Mesendoderm (in vitro differentiated cells): ENCODE data around the gene HSD3B2.
A peak's percentile ranks its signal among the peaks of the same experiment; 100 is the strongest.

Experiments
- DNase-seq: peaks from one replicate; pipeline ENCODE4 v3.0.0; 2013
- H2AK5ac ChIP-seq: 2 replicates; pipeline ENCODE4 v1.6.1; 2013; ENCODE audit warnings: low read length, inconsistent platforms
- H2BK120ac ChIP-seq: 2 replicates; pipeline ENCODE4 v1.6.1; 2013; ENCODE audit warnings: low read depth, mild to moderate bottlenecking, low read length, moderate library complexity, mixed read lengths
- H2BK15ac ChIP-seq: replicated peaks from 2 replicates; pipeline ENCODE4 v1.6.1; 2013; ENCODE audit warnings: low read depth, mild to moderate bottlenecking, moderate library complexity
- H2BK5ac ChIP-seq: 2 replicates; pipeline ENCODE4 v1.6.1; 2013; ENCODE audit warnings: low read length, inconsistent platforms
- H3K18ac ChIP-seq: 2 replicates; pipeline ENCODE4 v1.6.1; 2013; ENCODE audit warnings: mild to moderate bottlenecking, low read length, mixed read lengths
- H3K23ac ChIP-seq: one replicate; pipeline ENCODE4 v1.6.1; 2013; ENCODE audit warnings: low read length
- H3K27ac ChIP-seq: 2 replicates; pipeline ENCODE4 v1.5.1; 2013; ENCODE audit warnings: low read depth, mild to moderate bottlenecking, inconsistent platforms, low read length, moderate library complexity
- H3K27me3 ChIP-seq: 2 replicates; pipeline ENCODE4 v1.6.1; 2013; ENCODE audit warnings: low read length, control low read depth, mild to moderate bottlenecking, inconsistent platforms; ENCODE audit not compliant: insufficient read depth, poor library complexity
- H3K36me3 ChIP-seq: 2 replicates; pipeline ENCODE4 v1.6.1; 2013; ENCODE audit warnings: low read length, inconsistent platforms; ENCODE audit not compliant: control insufficient read depth, insufficient read depth
- H3K4ac ChIP-seq: one replicate; pipeline ENCODE4 v1.6.1; 2013; ENCODE audit warnings: low read depth, mild to moderate bottlenecking, low read length, moderate library complexity
- H3K4me1 ChIP-seq: 2 replicates; pipeline ENCODE4 v1.6.1; 2013; ENCODE audit warnings: low read depth, low read length, inconsistent platforms; ENCODE audit not compliant: control insufficient read depth
- H3K4me2 ChIP-seq: 2 replicates; pipeline ENCODE4 v1.6.1; 2013; ENCODE audit warnings: low read length
- H3K4me3 ChIP-seq: 2 replicates; pipeline ENCODE4 v1.5.1; 2013; ENCODE audit warnings: mild to moderate bottlenecking, low read length
- H3K56ac ChIP-seq: one replicate; pipeline ENCODE4 v1.6.1; 2013; ENCODE audit warnings: low read length
- H3K79me1 ChIP-seq: 2 replicates; pipeline ENCODE4 v1.6.1; 2013; ENCODE audit warnings: low read length, inconsistent platforms
- H3K79me2 ChIP-seq: 2 replicates; pipeline ENCODE4 v1.6.1; 2013; ENCODE audit warnings: mild to moderate bottlenecking, low read length; ENCODE audit not compliant: control insufficient read depth, insufficient read depth
- H3K9ac ChIP-seq: 2 replicates; pipeline ENCODE4 v1.6.1; 2013; ENCODE audit warnings: low read length, inconsistent platforms
- H4K5ac ChIP-seq: one replicate; pipeline ENCODE4 v1.6.1; 2013; ENCODE audit warnings: low read length
- H4K8ac ChIP-seq: one replicate; pipeline ENCODE4 v1.6.1; 2013; ENCODE audit warnings: low read depth, mild to moderate bottlenecking, control low read depth, low read length, moderate library complexity
- WGBS: extraction: QIAGEN DNeasy Blood & Tissue Kit; methylation state at CpG from one replicate; pipeline ENCODE4 v1.1.7; 2013; ENCODE audit warnings: low lambda C conversion rate, missing lambda C conversion rate; ENCODE audit not compliant: insufficient coverage; ENCODE audit errors: extremely low coverage; 5-methylcytosine and 5-hydroxymethylcytosine counted together

HSD3B2 gene

GRCh38 chr1:119379117-119379516, 35.8 kb upstream of the HSD3B2 start:
- H4K5ac ChIP-seq = no peak overlapping the region
- no peak overlapping the region for H3K4me2 ChIP-seq
- H3K36me3 ChIP-seq = no peaks in the 10 kb centered on the region
- H4K8ac ChIP-seq = no peak overlapping the region
- WGBS = no CpG with 5 or more reads among the region's 1 CpG
- H2BK120ac ChIP-seq = no peak overlapping the region
- no peaks in the 10 kb centered on the region for H3K4me1 ChIP-seq
- no peaks in the 10 kb centered on the region for H3K79me2 ChIP-seq
- H2BK5ac ChIP-seq = no peak overlapping the region
- no peak overlapping the region for H3K27ac ChIP-seq
- no peak overlapping the region for H3K9ac ChIP-seq
- H3K4me3 ChIP-seq = no peak overlapping the region
- DNase-seq = no peak
- H3K4ac ChIP-seq = no peak overlapping the region
- no peaks in the 10 kb centered on the region for H3K79me1 ChIP-seq
- no peak overlapping the region for H2AK5ac ChIP-seq
- H3K27me3 ChIP-seq = no peaks in the 10 kb centered on the region
- H3K56ac ChIP-seq = no peak overlapping the region
- no peak overlapping the region for H2BK15ac ChIP-seq
- H3K23ac ChIP-seq = no peak overlapping the region
- no peak overlapping the region for H3K18ac ChIP-seq

- H3K79me1 ChIP-seq = no peaks in the 10 kb centered on the region
- H4K5ac ChIP-seq = no peak overlapping the region
- no peak overlapping the region for H4K8ac ChIP-seq
- H3K36me3 ChIP-seq = no peaks in the 10 kb centered on the region
- WGBS = no CpG with 5 or more reads among the region's 2 CpGs
- no peak overlapping the region for H2BK15ac ChIP-seq
- H3K4ac ChIP-seq = no peak overlapping the region
- no peak overlapping the region for H2AK5ac ChIP-seq
- no peak overlapping the region for H3K27ac ChIP-seq
- H3K4me2 ChIP-seq = no peak overlapping the region
- no peak overlapping the region for H2BK120ac ChIP-seq
- no peak overlapping the region for H3K9ac ChIP-seq
- no peak overlapping the region for H3K18ac ChIP-seq
- H2BK5ac ChIP-seq = no peak overlapping the region
- no peak for DNase-seq
- H3K4me1 ChIP-seq = no peaks in the 10 kb centered on the region
- no peak overlapping the region for H3K23ac ChIP-seq
- no peak overlapping the region for H3K4me3 ChIP-seq
- H3K56ac ChIP-seq = no peak overlapping the region
- no peaks in the 10 kb centered on the region for H3K79me2 ChIP-seq
- no peaks in the 10 kb centered on the region for H3K27me3 ChIP-seq
Observed at GRCh38 chr1:119380304-119380703, 34.6 kb upstream of the HSD3B2 start.

GRCh38 chr1:119380983-119381662, 33.8 kb upstream of the HSD3B2 start:
- Histone ChIP-seq H4K5ac (no peak overlapping the region), H3K18ac (no peak overlapping the region), H3K4me1 (no peaks in the 10 kb centered on the region), H3K4ac (no peak overlapping the region), H3K79me2 (no peaks in the 10 kb centered on the region), H4K8ac (no peak overlapping the region), H3K36me3 (no peaks in the 10 kb centered on the region), H2BK5ac (no peak overlapping the region), H3K4me2 (no peak overlapping the region), H2AK5ac (no peak overlapping the region), H3K27me3 (no peaks in the 10 kb centered on the region), H3K4me3 (no peak overlapping the region), H3K27ac (no peak overlapping the region), H3K23ac (no peak overlapping the region), H3K56ac (no peak overlapping the region), H2BK15ac (no peak overlapping the region), H3K79me1 (no peaks in the 10 kb centered on the region), H3K9ac (no peak overlapping the region), H2BK120ac (no peak overlapping the region)
- no CpG with 5 or more reads among the region's 5 CpGs for WGBS
- DNase-seq = no peak

- H4K8ac ChIP-seq = no peak overlapping the region
- no peaks in the 10 kb centered on the region for H3K36me3 ChIP-seq
- no peak overlapping the region for H3K4me3 ChIP-seq
- no peak overlapping the region for H3K27ac ChIP-seq
- DNase-seq = no peak
- peaks cover 3% of the 10 kb centered on the region for H3K4me1 ChIP-seq
- H2AK5ac ChIP-seq = no peak overlapping the region
- no peak overlapping the region for H3K4me2 ChIP-seq
- no peak overlapping the region for H4K5ac ChIP-seq
- H3K79me2 ChIP-seq = no peaks in the 10 kb centered on the region
- WGBS = no CpG with 5 or more reads among the region's 4 CpGs
- H3K18ac ChIP-seq = no peak overlapping the region
- no peak overlapping the region for H2BK5ac ChIP-seq
- H3K9ac ChIP-seq = no peak overlapping the region
- no peak overlapping the region for H3K23ac ChIP-seq
- no peak overlapping the region for H2BK120ac ChIP-seq
- no peaks in the 10 kb centered on the region for H3K79me1 ChIP-seq
- no peaks in the 10 kb centered on the region for H3K27me3 ChIP-seq
- no peak overlapping the region for H3K4ac ChIP-seq
- H3K56ac ChIP-seq = no peak overlapping the region
- H2BK15ac ChIP-seq = no peak overlapping the region
Observed at GRCh38 chr1:119384591-119384990, 30.4 kb upstream of the HSD3B2 start.

DNA sequence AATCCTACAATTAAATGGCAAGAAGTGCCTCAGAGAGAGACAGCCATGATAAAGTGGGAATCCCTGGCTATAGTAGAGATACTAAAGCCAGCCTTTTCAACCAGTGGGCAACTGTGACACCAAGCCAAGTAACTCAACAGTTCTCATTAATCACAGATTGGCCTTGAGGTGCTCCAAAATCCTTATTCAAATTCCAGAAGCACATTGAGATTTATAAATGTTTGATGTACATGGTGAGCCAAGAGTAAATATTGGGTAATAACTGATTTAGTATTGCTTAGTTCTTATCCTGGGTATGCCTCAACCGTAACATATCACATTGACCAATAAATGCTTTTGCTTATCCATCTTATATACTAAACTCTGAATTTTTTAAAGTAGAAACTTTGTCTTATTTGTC, 29.3 kb upstream of the HSD3B2 start:
- H3K79me1 ChIP-seq = no peaks in the 10 kb centered on the region
- H2BK5ac ChIP-seq = no peak overlapping the region
- DNase-seq = no peak
- no peak overlapping the region for H3K18ac ChIP-seq
- no peak overlapping the region for H3K4me2 ChIP-seq
- no peak overlapping the region for H2AK5ac ChIP-seq
- no peak overlapping the region for H3K4ac ChIP-seq
- H4K8ac ChIP-seq = no peak overlapping the region
- H2BK15ac ChIP-seq = no peak overlapping the region
- no peaks in the 10 kb centered on the region for H3K27me3 ChIP-seq
- no peak overlapping the region for H3K23ac ChIP-seq
- no peak overlapping the region for H3K4me3 ChIP-seq
- peaks cover 3% of the 10 kb centered on the region for H3K4me1 ChIP-seq
- H2BK120ac ChIP-seq = no peak overlapping the region
- WGBS = no CpG with 5 or more reads among the region's 1 CpG
- H4K5ac ChIP-seq = no peak overlapping the region
- no peaks in the 10 kb centered on the region for H3K36me3 ChIP-seq
- H3K56ac ChIP-seq = no peak overlapping the region
- H3K9ac ChIP-seq = no peak overlapping the region
- no peak overlapping the region for H3K27ac ChIP-seq
- H3K79me2 ChIP-seq = no peaks in the 10 kb centered on the region

GRCh38 chr1:119387858-119388257, 27.1 kb upstream of the HSD3B2 start:
- Histone ChIP-seq H3K9ac (no peak overlapping the region), H2AK5ac (no peak overlapping the region), H4K5ac (no peak overlapping the region), H3K4ac (no peak overlapping the region), H3K18ac (no peak overlapping the region), H3K79me1 (no peaks in the 10 kb centered on the region), H3K36me3 (no peaks in the 10 kb centered on the region), H3K4me2 (no peak overlapping the region), H2BK15ac (no peak overlapping the region), H3K23ac (no peak overlapping the region), H2BK120ac (no peak overlapping the region), H4K8ac (no peak overlapping the region), H2BK5ac (no peak overlapping the region), H3K4me3 (no peak overlapping the region), H3K79me2 (no peaks in the 10 kb centered on the region), H3K27me3 (no peaks in the 10 kb centered on the region), H3K4me1 (peaks cover 3% of the 10 kb centered on the region), H3K56ac (no peak overlapping the region), H3K27ac (no peak overlapping the region)
- DNase-seq = peak; percentile 41
- WGBS = no CpG with 5 or more reads among the region's 3 CpGs
